Measurements from ENCODE around the gene CC2D2A. TPM values are rescaled to one million over a fixed set of nuclear protein-coding genes. Genes with fewer than 3 reads are reported as not detected.

CC2D2A gene
- total RNA-seq, 2 donors from 2014 or later, result 23.1 to 42.2 TPM

GRCh38 chr4:15457406-15458201 lies 12.1 kb upstream of the CC2D2A start:
- intact Hi-C loops (cut with DNase I), result loop anchor here (5.0 kb wide), 1 partner anchor 225 kb away; no protein-coding TSS in a partner anchor
- DNase-seq (ENCODE audit: low spot score), result no peak

DNA sequence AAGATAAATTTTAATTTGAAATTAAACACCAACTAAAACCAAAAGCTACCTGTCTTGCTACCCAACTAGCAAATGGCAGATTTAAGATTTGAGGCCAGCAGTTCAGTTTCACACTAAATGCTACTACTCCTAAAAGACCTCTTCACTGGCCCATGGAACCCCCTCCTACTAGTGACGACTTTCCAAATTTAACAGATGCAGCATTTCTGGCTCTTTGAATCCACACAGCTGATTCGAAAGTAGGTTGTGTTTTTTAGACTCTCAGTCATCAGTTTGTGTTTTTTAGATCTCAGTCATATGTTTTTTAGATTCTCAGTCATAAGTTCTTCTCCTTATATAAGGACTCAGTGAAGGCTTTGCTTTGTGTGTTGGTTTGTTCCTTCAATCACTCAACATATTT lies 11.1 kb upstream of the CC2D2A start:
- DNase-seq (ENCODE audit: low spot score), result no peak
- intact Hi-C loops (cut with DNase I), result loop anchor here (5.0 kb wide), 1 partner anchor 226 kb away; no protein-coding TSS in a partner anchor

DNA sequence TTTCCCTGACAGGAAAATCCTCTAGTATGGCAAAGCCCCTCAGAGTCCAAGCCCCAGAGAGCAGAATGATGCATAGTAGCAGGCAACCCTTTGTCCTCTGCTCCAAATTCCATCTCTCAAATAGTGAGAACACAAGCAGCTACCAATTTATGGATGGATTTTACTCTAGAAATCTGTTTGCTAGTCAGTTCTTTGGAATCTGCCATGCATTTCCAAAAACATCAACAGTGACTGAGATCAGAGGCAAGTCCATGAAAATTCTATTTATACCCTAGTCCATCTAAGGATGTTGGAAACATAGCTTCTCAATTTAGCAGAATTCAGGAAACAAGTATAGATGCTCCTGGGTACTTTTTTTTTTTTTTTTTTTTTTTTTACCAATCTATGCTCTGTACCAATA lies 10.0 kb upstream of the CC2D2A start:
- intact Hi-C loops (cut with DNase I), result loop anchor here (5.0 kb wide), 1 partner anchor 227 kb away; no protein-coding TSS in a partner anchor
- DNase-seq (ENCODE audit: low spot score), result no peak

- no peak for DNase-seq (ENCODE audit: low spot score)
- intact Hi-C loops (cut with DNase I), result no loop called here
Measured at GRCh38 chr4:15466596-15466995, 3.1 kb upstream of the CC2D2A start.

- DNase-seq (ENCODE audit: low spot score), result no peak
- intact Hi-C loops (cut with DNase I), result no loop called here
Measured at GRCh38 chr4:15470128-15470475, 420 bp downstream of the CC2D2A start.

- intact Hi-C loops (cut with DNase I), result no loop called here
Measured at GRCh38 chr4:15476396-15476795, 6.7 kb downstream of the CC2D2A start.

DNA sequence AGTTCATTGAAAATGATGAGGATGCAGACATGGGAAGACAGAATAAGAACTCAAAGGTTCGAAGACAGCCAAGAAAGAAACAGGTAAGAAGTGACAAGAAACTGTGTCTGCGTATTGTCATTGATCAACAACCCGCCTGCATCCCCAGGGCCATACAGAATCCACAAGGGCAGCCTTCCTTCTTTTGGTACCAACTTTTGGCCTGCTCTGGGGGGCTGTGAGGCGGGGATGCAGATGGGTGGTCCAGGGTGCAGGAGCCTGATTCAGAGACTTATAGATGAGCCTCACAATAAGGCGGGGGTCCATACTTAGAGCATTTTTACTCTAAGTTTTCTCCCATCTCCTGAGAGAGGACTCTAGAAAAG lies 9.0 kb downstream of the CC2D2A start:
- intact Hi-C loops (cut with DNase I), result loop anchor here in 1 of 2 donors (2.0 kb wide), 1 partner anchor 172 kb away; no protein-coding TSS in a partner anchor
- no peak for DNase-seq (ENCODE audit: low spot score)

More at GRCh38 chr4:15476396-15476795, 6.7 kb downstream of the CC2D2A start:
- no peak for DNase-seq (ENCODE audit: low spot score)

DNA sequence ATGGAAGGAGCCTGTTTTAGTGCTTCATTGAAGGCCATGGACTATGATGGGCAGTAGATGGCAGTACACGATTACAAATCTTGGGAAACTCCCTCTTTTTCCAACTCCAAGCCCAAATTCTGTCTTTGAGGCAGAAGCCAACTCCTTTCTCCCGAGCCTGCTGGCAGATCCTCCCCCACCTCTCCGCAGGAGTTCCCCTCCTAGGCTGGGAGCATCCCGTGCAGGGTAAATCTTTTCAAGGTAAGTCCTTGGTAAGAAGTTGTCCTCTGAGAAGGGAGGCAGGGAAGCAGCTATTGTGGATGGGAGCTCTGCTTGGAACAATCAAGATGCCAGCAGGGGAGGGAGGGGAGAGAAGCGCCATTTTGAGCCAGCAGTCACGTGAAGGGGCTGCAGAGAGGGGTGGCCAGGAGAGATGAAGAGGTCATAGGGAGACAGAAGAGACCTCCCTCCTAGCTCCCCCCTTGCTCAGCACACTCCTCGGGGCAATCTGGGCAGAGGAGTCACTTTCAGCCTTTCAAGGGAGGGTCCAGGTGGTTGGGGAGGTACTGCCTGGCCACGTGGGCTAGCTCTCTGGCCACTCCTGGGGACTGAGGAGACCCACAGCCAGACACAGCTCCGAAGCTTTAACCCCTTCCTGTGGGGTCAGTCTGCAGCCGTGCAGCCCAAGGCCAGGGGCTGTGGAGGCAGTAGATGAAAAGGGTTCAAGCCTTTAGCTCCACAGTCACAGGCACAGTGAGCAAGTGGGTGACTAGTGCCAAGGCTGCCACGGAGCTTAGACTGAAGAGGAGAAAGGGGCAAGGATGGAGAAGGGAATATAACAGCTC lies 9.6 kb downstream of the CC2D2A start:
- intact Hi-C loops (cut with DNase I), result loop anchor here in 1 of 2 donors (2.0 kb wide), 1 partner anchor 172 kb away; no protein-coding TSS in a partner anchor
- DNase-seq (ENCODE audit: low spot score), result peak; percentile 81

- no peak for DNase-seq (ENCODE audit: low spot score)
- intact Hi-C loops (cut with DNase I), result loop anchor here in 1 of 2 donors (2.0 kb wide), 1 partner anchor 171 kb away; no protein-coding TSS in a partner anchor
Measured at GRCh38 chr4:15479913-15480185, 10.2 kb downstream of the CC2D2A start.

GRCh38 chr4:15481961-15482745 lies 12.5 kb downstream of the CC2D2A start:
- intact Hi-C loops (cut with DNase I), result no loop called here

GRCh38 chr4:15482842-15483241 lies 13.2 kb downstream of the CC2D2A start:
- no peak for DNase-seq (ENCODE audit: low spot score)
- intact Hi-C loops (cut with DNase I), result no loop called here

More at GRCh38 chr4:15481961-15482745, 12.5 kb downstream of the CC2D2A start:
- no peak for DNase-seq (ENCODE audit: low spot score)

GRCh38 chr4:15488136-15488535 lies 18.5 kb downstream of the CC2D2A start:
- no peak for DNase-seq (ENCODE audit: low spot score)
- intact Hi-C loops (cut with DNase I), result no loop called here

- no peak for DNase-seq (ENCODE audit: low spot score)
- intact Hi-C loops (cut with DNase I), result no loop called here
Measured at GRCh38 chr4:15488658-15489470, 19.2 kb downstream of the CC2D2A start.

GRCh38 chr4:15489551-15489950 lies 19.9 kb downstream of the CC2D2A start:
- no peak for DNase-seq (ENCODE audit: low spot score)
- intact Hi-C loops (cut with DNase I), result no loop called here

- intact Hi-C loops (cut with DNase I), result no loop called here
- no peak for DNase-seq (ENCODE audit: low spot score)
Measured at GRCh38 chr4:15493411-15493810, 23.7 kb downstream of the CC2D2A start.

GRCh38 chr4:15495621-15496020 lies 25.9 kb downstream of the CC2D2A start:
- no peak for DNase-seq (ENCODE audit: low spot score)
- intact Hi-C loops (cut with DNase I), result loop anchor here in 1 of 2 donors (1.0 kb wide), 1 partner anchor 10 kb away; no protein-coding TSS in a partner anchor

DNA sequence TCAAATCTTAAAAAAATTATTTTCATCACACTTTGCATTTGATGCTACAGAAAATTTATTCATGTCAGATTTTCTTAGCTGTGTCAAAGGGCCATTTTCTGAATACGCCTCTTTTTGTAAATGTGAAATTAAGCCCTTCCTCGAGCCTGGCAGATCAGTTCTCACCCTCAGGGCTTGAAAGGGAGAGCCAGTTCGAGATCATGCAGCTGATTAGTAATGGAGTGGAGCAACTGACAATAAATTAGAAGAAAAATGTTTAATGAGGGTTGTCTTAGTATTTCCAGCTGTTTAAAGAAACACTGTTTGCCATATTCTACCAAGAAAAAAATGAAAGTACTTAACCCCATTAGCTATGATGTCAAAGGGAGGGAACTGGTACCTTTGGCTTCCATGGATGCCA lies 28.7 kb downstream of the CC2D2A start:
- intact Hi-C loops (cut with DNase I), result no loop called here

DNA sequence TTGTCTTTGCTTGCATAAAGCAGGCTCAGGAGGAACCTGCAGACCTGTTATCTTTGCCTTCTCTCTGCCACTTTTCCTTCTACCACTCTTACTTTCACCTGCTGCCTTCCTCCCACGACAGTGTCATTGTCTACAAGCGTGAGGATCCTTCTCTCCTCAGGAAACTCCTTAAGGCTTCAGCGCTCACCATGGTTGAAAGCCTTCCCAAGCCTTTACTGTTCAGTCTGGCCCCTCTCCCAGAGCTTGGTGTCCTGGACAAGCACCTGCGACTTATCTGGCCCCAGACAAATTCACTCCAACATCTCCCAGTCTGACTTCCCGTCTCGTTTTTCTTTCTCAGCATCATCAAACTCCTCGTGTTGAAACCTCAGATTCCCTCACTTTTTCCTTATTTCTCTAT lies 31.0 kb downstream of the CC2D2A start:
- intact Hi-C loops (cut with DNase I), result no loop called here
- DNase-seq (ENCODE audit: low spot score), result no peak

More for the DNA sequence above, 28.7 kb downstream of the CC2D2A start:
- DNase-seq (ENCODE audit: low spot score), result no peak

DNA sequence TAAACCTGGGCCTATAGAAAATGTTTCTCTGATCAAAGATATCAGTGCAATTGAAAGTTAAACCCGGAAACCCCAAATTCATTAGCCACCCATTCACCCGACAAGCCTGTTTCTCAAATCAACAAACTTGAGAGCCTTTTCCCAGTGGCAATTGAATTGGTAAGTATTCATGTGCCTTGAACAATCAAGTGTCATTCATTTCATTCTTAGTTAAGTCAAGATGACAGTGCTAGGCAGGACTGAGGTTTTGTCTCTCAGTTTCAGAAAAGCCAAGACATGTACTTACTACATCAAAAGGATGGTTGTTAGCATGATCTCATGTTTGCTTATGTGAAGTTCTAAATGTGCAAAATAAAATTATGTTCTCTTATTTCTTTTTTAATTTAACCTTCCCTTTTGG lies 32.3 kb downstream of the CC2D2A start:
- intact Hi-C loops (cut with DNase I), result no loop called here

More for the DNA sequence above, 32.3 kb downstream of the CC2D2A start:
- no peak for DNase-seq (ENCODE audit: low spot score)

All from posterior vena cava (tissue), 2 donors.